Testis (tissue), 3 donors: ENCODE data around the gene TLCD3A. TPM values are rescaled to one million over a fixed set of nuclear protein-coding genes. Genes with fewer than 3 reads are reported as not detected.
"Not testable (repeated sequence)": the region's sequence is repeated elsewhere in the genome, so short reads cannot be mapped to it uniquely, and the experiment has no call there.

Source experiments
- DNase-seq: peaks from one replicate; pipeline ENCODE4 v3.0.0-alpha.2; 2019
- H3K27ac ChIP-seq, 2 donors: fragments of 200-600 bp; sonication (generic); one replicate each; pipeline ENCODE4 v1.5.1; 2019
- H3K27me3 ChIP-seq: fragments of 200-600 bp; sonication (generic); one replicate; pipeline ENCODE4 v1.5.1; 2019
- H3K36me3 ChIP-seq: fragments of 200-600 bp; sonication (generic); one replicate; pipeline ENCODE4 v1.5.1; 2017; ENCODE audit warnings: low read depth; ENCODE audit errors: missing control alignments
- H3K4me1 ChIP-seq: fragments of 200-600 bp; sonication (generic); one replicate; pipeline ENCODE4 v1.5.1; 2019
- H3K4me3 ChIP-seq, 2 donors: fragments of 200-600 bp; sonication (generic); one replicate each; pipeline ENCODE4 v1.5.1; 2017 to 2019
- H3K9me3 ChIP-seq: fragments of 200-600 bp; sonication (generic); one replicate; pipeline ENCODE4 v1.5.1; 2017
- CTCF ChIP-seq, 3 experiments: fragments of 450-650 bp in 2 of 3; fragments of 200-600 bp in 1 of 3; sonication (generic) in 1 of 3; IDR thresholded peaks; one replicate each; pipeline ENCODE4 v1.5.1; 2016 to 2019; ENCODE audit warnings: antibody characterized with exemption in 3 of 3, mild to moderate bottlenecking in 2 of 3, moderate library complexity in 1 of 3
- POLR2A ChIP-seq: fragments of 450-650 bp; IDR thresholded peaks from one replicate; pipeline ENCODE4 v1.6.1; 2017; ENCODE audit warnings: antibody characterized with exemption, mild to moderate bottlenecking, moderate library complexity
- WGBS, 2 donors: methylation state at CpG; one replicate each; pipeline ENCODE4 v1.1.5; 2018; 5-methylcytosine and 5-hydroxymethylcytosine counted together
- intact Hi-C: fragments of 100-400 bp; cut with DNase I; formaldehyde crosslinking; loops from one replicate; pipeline ENCODE4 v1.15.1; 2023; ENCODE audit warnings: low total_unique reads
- polyA plus RNA-seq: library from polyadenylated mRNA; stranded (reverse); fragments of 350-450 nt; fragmentation: Illumina TruSeq; extraction: RNeasy Lipid Tissue Mini Kit (QIAGEN cat#74804); gene quantifications from one replicate; pipeline ENCODE4 v1.2.3, GENCODE V29; 2014; ENCODE audit warnings: low read depth, low replicate concordance; ENCODE audit not compliant: insufficient read depth
- total RNA-seq, 2 donors: library from RNA; depleted of rRNA; stranded (reverse); fragments of >200 nt; gene quantifications; one replicate each; pipeline ENCODE4 v1.2.3, GENCODE V29; 2016

The TLCD3A gene
- total and polyA plus RNA-seq, 3 donors from 2014 or later: 5.8 to 20.9 (median 14.8) TPM

- H3K4me3 ChIP-seq: no peak overlapping the region
- no peaks in the 10 kb centered on the region for H3K27me3 ChIP-seq
- H3K36me3 ChIP-seq: no peaks in the 10 kb centered on the region
- intact Hi-C loops: no loop called here
- 81 to 82% methylated on average over 3 to 4 of the region's 4 CpGs for WGBS, 2 donors
- TF ChIP-seq POLR2A (no peak), CTCF (IDR thresholded peaks at IDR 0.05) (no peak)
- H3K4me1 ChIP-seq: no peaks in the 10 kb centered on the region
- no peak for DNase-seq
- H3K9me3 ChIP-seq: no peaks in the 10 kb centered on the region
- H3K27ac ChIP-seq: no peak overlapping the region
Observed at GRCh38 chr17:788551-788950, 56.2 kb downstream of the TLCD3A start.

- no peak overlapping the region for H3K27ac ChIP-seq
- 90 to 95% methylated on average over 14 of the region's 14 CpGs for WGBS, 2 donors
- TF ChIP-seq POLR2A (no peak), CTCF (IDR thresholded peaks at IDR 0.05) (no peak)
- no peaks in the 10 kb centered on the region for H3K36me3 ChIP-seq
- H3K9me3 ChIP-seq: no peaks in the 10 kb centered on the region
- H3K4me3 ChIP-seq: no peak overlapping the region
- intact Hi-C loops: no loop called here
- no peak for DNase-seq
- H3K4me1 ChIP-seq: peaks cover 3% of the 10 kb centered on the region
- H3K27me3 ChIP-seq: no peaks in the 10 kb centered on the region
Observed at GRCh38 chr17:789160-789840, 56.9 kb downstream of the TLCD3A start.

- H3K27me3 ChIP-seq, H3K27ac ChIP-seq, H3K36me3 ChIP-seq, intact Hi-C loops, H3K4me3 ChIP-seq, H3K4me1 ChIP-seq, H3K9me3 ChIP-seq: not testable (repeated sequence)
- 47 to 65% methylated on average over 18 to 32 of the region's 38 CpGs for WGBS, 2 donors
- peak; percentile 83 for DNase-seq
Observed at GRCh38 chr17:789931-790873, 57.8 kb downstream of the TLCD3A start.

- H3K27me3 ChIP-seq, H3K9me3 ChIP-seq, intact Hi-C loops, H3K27ac ChIP-seq, H3K36me3 ChIP-seq, H3K4me1 ChIP-seq: not testable (repeated sequence)
- WGBS, 2 donors: 57 to 67% methylated on average over 8 to 11 of the region's 12 CpGs
- peak; percentile 74 for DNase-seq
- H3K4me3 ChIP-seq: peak overlapping the region in 1 of 2 donors; percentile 23
Observed at GRCh38 chr17:790874-791247, 58.5 kb downstream of the TLCD3A start.

GRCh38 chr17:791829-792228 lies 59.4 kb downstream of the TLCD3A start:
- H3K36me3 ChIP-seq: no peaks in the 10 kb centered on the region
- WGBS, 2 donors: 71 to 75% methylated on average over 19 of the region's 19 CpGs
- no peak overlapping the region for H3K27ac ChIP-seq

More at GRCh38 chr17:791829-792228, 59.4 kb downstream of the TLCD3A start:
- TF ChIP-seq POLR2A (no peak), CTCF (IDR thresholded peaks at IDR 0.05) (no peak)
- H3K9me3 ChIP-seq: no peaks in the 10 kb centered on the region
- intact Hi-C loops: no loop called here
- peak overlapping the region in 1 of 2 donors; percentile 23 for H3K4me3 ChIP-seq
- DNase-seq: no peak
- no peaks in the 10 kb centered on the region for H3K27me3 ChIP-seq
- H3K4me1 ChIP-seq: peaks cover 3% of the 10 kb centered on the region
